ENCODE results near the gene MTERF4. TPM values are rescaled to one million over a fixed set of nuclear protein-coding genes. Genes with fewer than 3 reads are reported as not detected.
A peak's percentile ranks its signal among the peaks of the same experiment; 100 is the strongest.

Gene MTERF4
- total and polyA plus RNA-seq, 2 of the 13 experiments (the other 11 are each of a cell fraction or from before 2014, with no cell fraction given): 50.5 to 59.8 TPM

- H3K9ac ChIP-seq (ENCODE audit: insufficient read depth, low read depth, low read length): peak within 1 kb of the TSS; percentile 81
- H2AFZ ChIP-seq (ENCODE audit: low read length): peak within 1 kb of the TSS; percentile 87
- H3K79me2 ChIP-seq (ENCODE audit: insufficient read depth, low read length): peaks cover 22% of the 10 kb centered on the region
- peaks cover 25% of the 10 kb centered on the region for H3K4me1 ChIP-seq (ENCODE audit: insufficient read depth, low read length)
- H4K20me1 ChIP-seq (ENCODE audit: insufficient read depth, low read length): no peaks in the 10 kb centered on the region
- FAIRE-seq (peak; percentile 85), ATAC-seq (peak; percentile 87), DNase-seq (ENCODE audit: low spot score) (peak; percentile 94)
- ChIA-PET CTCF (ENCODE audit: low intra/inter-chr PET ratio, low total read pairs) (interaction anchor here (1.9 kb wide), 1 partner anchor 72 kb away, joined by 9 read pairs; no protein-coding TSS in a partner anchor), POLR2A (interaction anchor here (0.7 to 2.7 kb wide), 18 partner anchors 14 to 460 kb away, joined by 3 to 21 read pairs (median 4); partner anchors contain the start of gene MTERF4)
- peaks cover 3 to 11% of the 10 kb centered on the region in 2 experiments; a peak in 3 of 5 replicates for H3K36me3 ChIP-seq (replicated peaks in 1 of 2; ENCODE audit: control insufficient read depth in 1 of 2, insufficient read depth in 2 of 2, low read length in 2 of 2)
- no peaks in the 10 kb centered on the region for H3K9me3 ChIP-seq (ENCODE audit: low read length)
- peak within 1 kb of the TSS; percentile 83 to 96 (median 91) for H3K4me3 ChIP-seq (replicated peaks in 1 of 3; ENCODE audit: insufficient read depth in 1 of 3, low read depth in 2 of 3, low read length in 3 of 3)
- no TSS peak for BruUV-seq (replicated peaks)
- intact Hi-C loops (cut with micrococcal nuclease; ENCODE audit: unreplicated experiment): loop anchor here (1.0 to 2.0 kb wide), 4 partner anchors 47 to 72 kb away; partner anchors contain the start of gene MTERF4
- in situ Hi-C loops (cut with HindIII; ENCODE audit: extremely low pct_ligation_motif_present, low pct_unique_long_range_greater_than_20kb): no loop called here
- no peaks in the 10 kb centered on the region; a peak in 1 of 5 replicates for H3K27me3 ChIP-seq (ENCODE audit: control insufficient read depth in 1 of 2, insufficient read depth in 2 of 2, low read length in 2 of 2)
- WGBS (ENCODE audit: low lambda C conversion rate): 0% methylated on average over 39 of the region's 73 CpGs
- peak within 1 kb of the TSS; percentile 36 for H3K27ac ChIP-seq (ENCODE audit: extremely low read length, insufficient read depth, low read length)
- H3K4me2 ChIP-seq (ENCODE audit: low read depth, low read length): peak within 1 kb of the TSS; percentile 99
- TF ChIP-seq DZIP1 (CRISPR knock-in tag; IDR thresholded peaks at IDR 0.05) (no peak; the same call in 1 of the 2 replicates), SMARCE1 (IDR thresholded peaks at IDR 0.05; ENCODE audit: borderline replicate concordance) (no peak), BCL3 (CRISPR knock-in tag; IDR thresholded peaks at IDR 0.05) (peak; percentile 9; the same call in 1 of the 2 replicates), FOXJ3 (CRISPR knock-in tag; IDR thresholded peaks at IDR 0.05; ENCODE audit: borderline replicate concordance) (no peak), ZKSCAN8 (CRISPR knock-in tag; IDR thresholded peaks at IDR 0.05; ENCODE audit: borderline replicate concordance) (peak; percentile 15; the same call in 1 of the 2 replicates), SIN3A (IDR thresholded peaks at IDR 0.05; ENCODE audit: borderline replicate concordance, low read depth, low read length) (peak; percentile 39), HDAC1 (CRISPR knock-in tag; IDR thresholded peaks at IDR 0.05) (peak; percentile 70), ZNF142 (CRISPR knock-in tag; IDR thresholded peaks at IDR 0.05) (0 out of 2 replicates have a peak, but pooled peaks have one; percentile 21), YEATS4 (CRISPR knock-in tag; IDR thresholded peaks at IDR 0.05; ENCODE audit: borderline replicate concordance) (peak; percentile 90), FOXC1 (CRISPR knock-in tag; IDR thresholded peaks at IDR 0.05; ENCODE audit: borderline replicate concordance) (peak; percentile 66; the same call in 1 of the 2 replicates), KMT2A (CRISPR knock-in tag; IDR thresholded peaks at IDR 0.05) (peak; percentile 82), ZNF577 (CRISPR knock-in tag; IDR thresholded peaks at IDR 0.05; ENCODE audit: borderline replicate concordance, low read depth) (0 out of 2 replicates have a peak, but pooled peaks have one; percentile 78), ISX (CRISPR knock-in tag; conservative IDR thresholded peaks at IDR 0.05) (peak; percentile 40; the same call in 1 of the 2 replicates)
Observed at GRCh38 chr2:241149925-241150659, 48.0 kb upstream of the MTERF4 start, which contains the start of gene PPP1R7. TSS of gene PPP1R7 (plus strand) at chr2:241150467. CDS start at chr2:241150496, 29 bp downstream.
